ENCODE results near the gene TET2.

The TET2 gene

GRCh38 chr4:105206214-105206613 is 59.5 kb downstream of the TET2 start:
- DNase-seq, result no peak
- in situ Hi-C loops (cut with HindIII; ENCODE audit: low pct_ligation_motif_present, low pct_unique_long_range_greater_than_20kb, low sequenced_read_pairs), result no loop called here

GRCh38 chr4:105207386-105207785 is 60.7 kb downstream of the TET2 start:
- no peak for DNase-seq
- in situ Hi-C loops (cut with HindIII; ENCODE audit: low pct_ligation_motif_present, low pct_unique_long_range_greater_than_20kb, low sequenced_read_pairs), result no loop called here

GRCh38 chr4:105208561-105208960 is 61.9 kb downstream of the TET2 start:
- in situ Hi-C loops (cut with HindIII; ENCODE audit: low pct_ligation_motif_present, low pct_unique_long_range_greater_than_20kb, low sequenced_read_pairs), result no loop called here
- no peak for DNase-seq

GRCh38 chr4:105210916-105211315 is 64.2 kb downstream of the TET2 start:
- in situ Hi-C loops (cut with HindIII; ENCODE audit: low pct_ligation_motif_present, low pct_unique_long_range_greater_than_20kb, low sequenced_read_pairs), result no loop called here
- DNase-seq, result no peak

GRCh38 chr4:105215609-105216313 is 69.1 kb downstream of the TET2 start:
- DNase-seq, result peak; percentile 24
- in situ Hi-C loops (cut with HindIII; ENCODE audit: low pct_ligation_motif_present, low pct_unique_long_range_greater_than_20kb, low sequenced_read_pairs), result no loop called here

GRCh38 chr4:105225500-105225899 is 78.8 kb downstream of the TET2 start:
- DNase-seq, result no peak
- in situ Hi-C loops (cut with HindIII; ENCODE audit: low pct_ligation_motif_present, low pct_unique_long_range_greater_than_20kb, low sequenced_read_pairs), result no loop called here

- DNase-seq, result no peak
- in situ Hi-C loops (cut with HindIII; ENCODE audit: low pct_ligation_motif_present, low pct_unique_long_range_greater_than_20kb, low sequenced_read_pairs), result no loop called here
These were observed 80.4 kb downstream of the TET2 start for GRCh38 chr4:105227054-105227453.

DNA sequence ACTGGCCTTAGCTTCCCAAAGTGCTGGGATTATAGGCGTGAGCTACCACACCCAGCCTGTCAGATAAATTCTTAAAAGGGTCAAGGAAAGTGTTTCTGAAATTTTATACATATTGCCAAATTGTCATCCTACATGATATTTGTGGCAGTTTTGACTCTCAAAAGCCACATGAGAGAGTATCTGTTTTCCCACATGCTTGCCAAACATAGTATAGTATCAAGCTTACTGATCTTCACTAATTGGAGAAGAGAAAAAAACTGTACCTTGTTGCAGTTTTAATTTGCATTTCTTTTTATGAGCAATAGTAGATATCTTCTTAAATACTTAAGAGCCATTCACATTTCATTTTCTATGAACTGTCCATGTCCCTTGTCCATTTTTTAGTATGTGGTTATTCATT is 83.6 kb downstream of the TET2 start:
- no peak for DNase-seq
- in situ Hi-C loops (cut with HindIII; ENCODE audit: low pct_ligation_motif_present, low pct_unique_long_range_greater_than_20kb, low sequenced_read_pairs), result no loop called here

DNA sequence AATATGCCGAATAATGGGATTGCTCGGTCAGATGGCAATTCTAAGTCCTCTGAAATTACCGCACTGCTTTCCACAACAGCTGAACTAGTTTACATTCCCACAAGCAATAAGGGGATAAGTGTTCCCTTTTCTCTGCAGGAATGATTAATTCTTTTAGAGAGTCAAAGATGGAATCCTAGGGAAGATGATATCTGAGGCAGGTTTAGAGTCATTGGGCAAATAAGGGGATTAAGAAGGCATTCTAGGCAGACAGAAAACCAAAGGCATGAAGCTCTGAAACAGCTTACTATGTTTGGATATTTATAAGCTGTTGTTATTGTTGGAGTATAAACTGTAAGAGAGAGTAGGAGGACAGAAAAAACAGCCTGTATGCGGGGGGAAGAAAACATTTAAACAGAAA is 85.7 kb downstream of the TET2 start:
- DNase-seq, result no peak
- in situ Hi-C loops (cut with HindIII; ENCODE audit: low pct_ligation_motif_present, low pct_unique_long_range_greater_than_20kb, low sequenced_read_pairs), result no loop called here

DNA sequence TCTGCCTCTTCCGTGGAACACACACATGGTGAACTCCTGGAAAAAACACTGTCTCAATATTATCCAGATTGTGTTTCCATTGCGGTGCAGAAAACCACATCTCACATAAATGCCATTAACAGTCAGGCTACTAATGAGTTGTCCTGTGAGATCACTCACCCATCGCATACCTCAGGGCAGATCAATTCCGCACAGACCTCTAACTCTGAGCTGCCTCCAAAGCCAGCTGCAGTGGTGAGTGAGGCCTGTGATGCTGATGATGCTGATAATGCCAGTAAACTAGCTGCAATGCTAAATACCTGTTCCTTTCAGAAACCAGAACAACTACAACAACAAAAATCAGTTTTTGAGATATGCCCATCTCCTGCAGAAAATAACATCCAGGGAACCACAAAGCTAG is 87.9 kb downstream of the TET2 start:
- in situ Hi-C loops (cut with HindIII; ENCODE audit: low pct_ligation_motif_present, low pct_unique_long_range_greater_than_20kb, low sequenced_read_pairs), result no loop called here
- DNase-seq, result no peak

- in situ Hi-C loops (cut with HindIII; ENCODE audit: low pct_ligation_motif_present, low pct_unique_long_range_greater_than_20kb, low sequenced_read_pairs), result no loop called here
These were observed 89.7 kb downstream of the TET2 start for GRCh38 chr4:105236202-105236915.

DNA sequence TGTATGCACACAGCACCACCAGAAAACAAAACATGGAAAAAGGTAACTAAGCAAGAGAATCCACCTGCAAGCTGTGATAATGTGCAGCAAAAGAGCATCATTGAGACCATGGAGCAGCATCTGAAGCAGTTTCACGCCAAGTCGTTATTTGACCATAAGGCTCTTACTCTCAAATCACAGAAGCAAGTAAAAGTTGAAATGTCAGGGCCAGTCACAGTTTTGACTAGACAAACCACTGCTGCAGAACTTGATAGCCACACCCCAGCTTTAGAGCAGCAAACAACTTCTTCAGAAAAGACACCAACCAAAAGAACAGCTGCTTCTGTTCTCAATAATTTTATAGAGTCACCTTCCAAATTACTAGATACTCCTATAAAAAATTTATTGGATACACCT is 90.2 kb downstream of the TET2 start:
- in situ Hi-C loops (cut with HindIII; ENCODE audit: low pct_ligation_motif_present, low pct_unique_long_range_greater_than_20kb, low sequenced_read_pairs), result no loop called here
- DNase-seq, result no peak

More at GRCh38 chr4:105236202-105236915, 89.7 kb downstream of the TET2 start:
- DNase-seq, result no peak

DNA sequence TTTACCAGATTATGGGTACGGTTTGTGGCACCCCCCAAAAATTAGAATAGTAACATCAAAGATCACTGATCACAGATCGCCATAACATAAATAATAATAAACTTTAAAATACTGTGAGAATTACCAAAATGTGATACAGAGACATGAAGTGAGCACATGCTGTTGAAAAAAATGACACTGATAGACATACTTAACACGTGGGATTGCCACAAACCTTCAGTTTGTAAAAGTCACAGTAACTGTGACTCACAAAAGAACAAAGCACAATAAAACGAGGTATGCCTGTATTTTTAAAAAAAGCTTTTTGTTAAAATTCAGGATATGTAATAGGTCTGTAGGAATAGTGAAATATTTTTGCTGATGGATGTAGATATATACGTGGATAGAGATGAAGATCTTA is 93.4 kb downstream of the TET2 start:
- in situ Hi-C loops (cut with HindIII; ENCODE audit: low pct_ligation_motif_present, low pct_unique_long_range_greater_than_20kb, low sequenced_read_pairs), result no loop called here
- no peak for DNase-seq

- in situ Hi-C loops (cut with HindIII; ENCODE audit: low pct_ligation_motif_present, low pct_unique_long_range_greater_than_20kb, low sequenced_read_pairs), result no loop called here
These were observed 94.8 kb downstream of the TET2 start for GRCh38 chr4:105241451-105241850.

GRCh38 chr4:105243446-105243845 is 96.8 kb downstream of the TET2 start:
- in situ Hi-C loops (cut with HindIII; ENCODE audit: low pct_ligation_motif_present, low pct_unique_long_range_greater_than_20kb, low sequenced_read_pairs), result no loop called here
- peak; percentile 24 for DNase-seq

More at GRCh38 chr4:105241451-105241850, 94.8 kb downstream of the TET2 start:
- no peak for DNase-seq

DNA sequence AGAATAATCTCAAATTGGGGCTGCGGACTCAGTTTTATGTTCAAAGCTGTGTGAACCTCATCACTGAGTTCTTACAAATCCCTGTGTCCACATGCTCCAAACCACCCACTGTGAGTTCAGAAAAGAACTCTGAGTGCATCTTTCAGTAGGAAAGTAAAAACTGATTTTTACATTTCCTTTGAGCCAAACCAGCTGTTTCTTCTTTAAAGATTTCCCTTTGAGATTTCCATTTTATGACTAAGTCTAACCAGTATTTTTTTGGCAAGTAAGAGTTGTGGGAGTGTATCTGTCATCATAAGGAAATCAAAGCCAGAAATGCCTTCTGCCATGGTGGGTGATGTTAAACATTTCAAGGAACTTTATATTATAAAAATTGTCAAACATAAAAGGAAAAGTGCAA is 100.0 kb downstream of the TET2 start:
- no peak for DNase-seq
- in situ Hi-C loops (cut with HindIII; ENCODE audit: low pct_ligation_motif_present, low pct_unique_long_range_greater_than_20kb, low sequenced_read_pairs), result no loop called here

- DNase-seq, result no peak
- in situ Hi-C loops (cut with HindIII; ENCODE audit: low pct_ligation_motif_present, low pct_unique_long_range_greater_than_20kb, low sequenced_read_pairs), result no loop called here
These were observed 101.9 kb downstream of the TET2 start for GRCh38 chr4:105248613-105249012.

GRCh38 chr4:105257817-105258495 is 111.3 kb downstream of the TET2 start:
- no peak for DNase-seq
- in situ Hi-C loops (cut with HindIII; ENCODE audit: low pct_ligation_motif_present, low pct_unique_long_range_greater_than_20kb, low sequenced_read_pairs), result no loop called here

- in situ Hi-C loops (cut with HindIII; ENCODE audit: low pct_ligation_motif_present, low pct_unique_long_range_greater_than_20kb, low sequenced_read_pairs), result no loop called here
These were observed 119.0 kb downstream of the TET2 start for GRCh38 chr4:105265689-105266088.

DNA sequence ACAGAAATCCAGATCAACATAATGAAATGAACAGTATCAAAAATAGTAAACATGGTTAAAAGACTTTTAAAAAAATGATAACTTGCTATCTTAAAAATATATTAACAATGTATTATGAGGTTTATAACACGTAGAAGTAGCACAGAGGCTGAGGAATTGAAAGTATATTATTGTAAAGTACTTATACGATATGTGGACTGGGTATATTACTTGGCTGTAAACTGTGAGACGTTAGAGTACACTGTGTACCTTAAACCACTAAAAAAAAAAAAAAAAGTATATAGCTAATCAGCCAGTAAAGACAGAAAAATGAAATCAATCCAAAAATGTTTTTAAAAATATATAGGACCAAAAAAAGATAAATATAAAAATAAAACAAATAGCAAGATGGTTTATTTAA is 120.6 kb downstream of the TET2 start:
- in situ Hi-C loops (cut with HindIII; ENCODE audit: low pct_ligation_motif_present, low pct_unique_long_range_greater_than_20kb, low sequenced_read_pairs), result no loop called here
- DNase-seq, result no peak

More at GRCh38 chr4:105265689-105266088, 119.0 kb downstream of the TET2 start:
- DNase-seq, result no peak
